Endothelial cell of umbilical vein (primary cell): Measurements from ENCODE around the gene SLC4A5. TPM values are rescaled to one million over a fixed set of nuclear protein-coding genes. Genes with fewer than 3 reads are reported as not detected.

Experiments
- BruUV-seq: library from RNA; stranded (reverse); fragments of 400-500 nt; replicated peaks from 2 replicates; lab custom pipeline; 2021; lab: Mats Ljungman, UMichigan
- CTCF ChIA-PET: fragments of 300-600, 350-600 bp; sonication (Branson Sonifier 250); formaldehyde crosslinking; loops from one replicate; lab custom pipeline; 2021; ENCODE audit warnings: antibody characterized with exemption, inconsistent platforms; lab: Charles Lee
- POLR2A ChIA-PET: fragments of 300-600, 350-600 bp; sonication (Branson Sonifier 250); formaldehyde crosslinking; loops from one replicate; lab custom pipeline; 2021; ENCODE audit warnings: antibody characterized with exemption, inconsistent platforms; lab: Charles Lee
- DNase-seq: peaks from one replicate; pipeline ENCODE4 v3.0.0-alpha.2; 2011; ENCODE audit warnings: low read depth, low spot score
- FAIRE-seq: peaks from 2 replicates; lab custom pipeline; 2011; peaks lifted over from hg19 to GRCh38; lab: Jason Lieb, UNC
- H2AFZ ChIP-seq: 2 replicates; pipeline ENCODE4 v1.6.0; 2012; ENCODE audit warnings: low read depth, low read length, control low read depth, inconsistent platforms
- H3K27ac ChIP-seq: 2 replicates; pipeline ENCODE4 v1.5.1; 2011; ENCODE audit warnings: low read depth, mild to moderate bottlenecking, control low read depth, low read length, moderate library complexity; ENCODE audit not compliant: insufficient read depth
- H3K27me3 ChIP-seq, 2 experiments: 2 replicates each; pipeline versions ENCODE4 v1.6.0 to v1.6.1; 2011; ENCODE audit warnings: low read length in 2 of 2, mixed read lengths in 1 of 2; ENCODE audit not compliant: control insufficient read depth in 2 of 2, insufficient read depth in 2 of 2
- H3K36me3 ChIP-seq, 2 experiments: 2 replicates in 1 of 2; 3 replicates in 1 of 2; pipeline ENCODE4 v1.5.1; 2011; ENCODE audit warnings: low read length in 2 of 2, mild to moderate bottlenecking in 1 of 2, moderate library complexity in 1 of 2; ENCODE audit not compliant: control insufficient read depth in 2 of 2, insufficient read depth in 2 of 2; ENCODE audit errors: extremely low read depth in 1 of 2
- H3K4me1 ChIP-seq: 3 replicates; pipeline ENCODE4 v1.5.1; 2011; ENCODE audit warnings: mild to moderate bottlenecking, low read length; ENCODE audit not compliant: control insufficient read depth, insufficient read depth; ENCODE audit errors: extremely low read depth
- H3K4me2 ChIP-seq: 2 replicates; pipeline ENCODE4 v1.6.1; 2011; ENCODE audit warnings: low read length, control low read depth, mixed read lengths; ENCODE audit not compliant: insufficient read depth
- H3K4me3 ChIP-seq, 3 experiments: fragments of 200-600 bp in 1 of 3; sonication (generic), shearing (Covaris generic) in 1 of 3; replicated peaks in 1 of 3; 2 replicates each; pipeline ENCODE4 v1.5.1; 2011 to 2016; ENCODE audit warnings: control low read depth in 3 of 3, low read length in 3 of 3, mild to moderate bottlenecking in 2 of 3, inconsistent platforms in 1 of 3, low read depth in 1 of 3, moderate library complexity in 1 of 3; ENCODE audit not compliant: insufficient read depth in 1 of 3
- H3K79me2 ChIP-seq: 2 replicates; pipeline ENCODE4 v1.6.0; 2012; ENCODE audit warnings: low read length, inconsistent platforms; ENCODE audit not compliant: control insufficient read depth, insufficient read depth
- H3K9ac ChIP-seq: replicated peaks from 2 replicates; pipeline ENCODE3; 2011; ENCODE audit warnings: low read length, control low read depth; ENCODE audit not compliant: insufficient read depth; ENCODE audit errors: extremely low read depth
- H3K9me1 ChIP-seq: replicated peaks from 3 replicates; pipeline ENCODE4 v1.6.0; 2011; ENCODE audit warnings: mild to moderate bottlenecking, low read length; ENCODE audit not compliant: control insufficient read depth, insufficient read depth; ENCODE audit errors: extremely low read depth
- H3K9me3 ChIP-seq: replicated peaks from 2 replicates; pipeline ENCODE4 v1.5.1; 2012; ENCODE audit warnings: low read length, inconsistent platforms; ENCODE audit not compliant: control insufficient read depth, insufficient read depth
- H4K20me1 ChIP-seq: replicated peaks from 2 replicates; pipeline ENCODE3; 2011; ENCODE audit warnings: mild to moderate bottlenecking, low read length; ENCODE audit not compliant: control insufficient read depth, insufficient read depth; ENCODE audit errors: extremely low read depth
- EZH2 ChIP-seq: IDR thresholded peaks from 2 replicates; pipeline ENCODE4 v1.6.1; 2012; ENCODE audit warnings: borderline replicate concordance, low read depth, mild to moderate bottlenecking, moderate library complexity, low read length, inconsistent platforms; ENCODE audit not compliant: severe bottlenecking
- FOS ChIP-seq: IDR thresholded peaks from 2 replicates; pipeline ENCODE4 v1.6.1; 2011; ENCODE audit warnings: mild to moderate bottlenecking, low read length, moderate library complexity, borderline replicate concordance; ENCODE audit not compliant: insufficient read depth
- GATA2 ChIP-seq: IDR thresholded peaks from 2 replicates; pipeline ENCODE4 v1.7.0; 2011; ENCODE audit warnings: low read depth, mild to moderate bottlenecking, moderate library complexity, mixed read lengths, low read length; ENCODE audit not compliant: insufficient read length, insufficient read depth
- JUN ChIP-seq: IDR thresholded peaks from 2 replicates; pipeline ENCODE4 v1.6.1; 2011; ENCODE audit warnings: borderline replicate concordance, low read depth; ENCODE audit not compliant: insufficient read length, insufficient read depth
- MYC ChIP-seq: IDR thresholded peaks from one replicate; pipeline ENCODE4 v1.6.1; 2011; ENCODE audit warnings: mild to moderate bottlenecking, low read depth, low read length
- POLR2A ChIP-seq: IDR thresholded peaks from 2 replicates; pipeline ENCODE4 v1.6.1; 2012; ENCODE audit warnings: low read depth, mild to moderate bottlenecking, control low read depth, low read length
- POLR2AphosphoS5 ChIP-seq: IDR thresholded peaks from 2 replicates; pipeline ENCODE4 v1.6.1; 2012; ENCODE audit warnings: low read depth, mild to moderate bottlenecking, control low read depth, low read length, moderate library complexity; ENCODE audit not compliant: insufficient read depth
- dilution Hi-C: fragments of 300-500 bp; cut with MboI; formaldehyde crosslinking; loops from one replicate; pipeline ENCODE4 v1.15.0; 2019; ENCODE audit warnings: low sequenced_read_pairs; ENCODE audit not compliant: extremely low pct_ligation_motif_present
- intact Hi-C: fragments of 100-400 bp; cut with micrococcal nuclease; formaldehyde crosslinking; loops from one replicate; pipeline ENCODE4 v1.10.0; 2022
- polyA plus RNA-seq, 4 experiments: library from polyadenylated mRNA; depleted of rRNA in 3 of 4; stranded (reverse) in 3 of 4; unstranded in 1 of 4; fragments of >200 nt; gene quantifications; 2 replicates each; pipeline versions ENCODE4 v1.2.1 to v1.2.3, GENCODE V29; 2011 to 2012; ENCODE audit warnings: missing spikeins in 1 of 4
- total RNA-seq: library from RNA; stranded (reverse); gene quantifications from 2 replicates; pipeline ENCODE4 v1.2.3, GENCODE V29; 2021
- TF ChIP-seq, protein P1 (sequence below): IDR thresholded peaks from 2 replicates; pipeline ENCODE4 v1.6.1; 2011; ENCODE audit not compliant: insufficient read depth, insufficient read length
- TF ChIP-seq, protein P2 (sequence below), 2 donors: IDR thresholded peaks; 1 replicate in 1 of 2; 2 replicates in 1 of 2; pipeline ENCODE4 v1.5.1; 2011; ENCODE audit warnings: low read length in 2 of 2, mild to moderate bottlenecking in 2 of 2, moderate library complexity in 2 of 2, control low read depth in 1 of 2, inconsistent platforms in 1 of 2, low read depth in 1 of 2; ENCODE audit not compliant: insufficient read depth in 1 of 2; ENCODE audit errors: extremely low read depth in 1 of 2

Gene SLC4A5
- total and polyA plus RNA-seq, 2 donors (not counting 3 experiments of a cell fraction or from before 2014, with no cell fraction given), result 0.12 to 0.97 TPM

DNA sequence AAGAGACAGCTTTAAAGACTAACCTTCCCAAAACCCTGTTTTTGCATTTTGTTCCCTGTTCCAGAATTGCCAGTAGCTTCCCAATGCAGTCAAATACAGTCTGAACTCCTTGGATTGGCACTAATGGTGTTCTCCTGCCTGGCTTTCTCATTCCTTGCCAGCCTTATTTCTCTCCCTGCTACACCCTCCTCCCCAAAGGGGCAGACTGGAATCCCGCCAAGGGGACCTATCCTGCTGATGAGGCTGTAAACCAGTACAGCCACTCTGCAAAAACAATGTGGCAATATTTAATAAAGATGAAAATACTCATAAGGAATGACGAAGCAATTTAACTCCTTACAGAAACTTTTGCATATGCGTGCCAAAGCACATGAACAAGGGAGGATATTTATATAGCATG is 4.5 kb upstream of the SLC4A5 start:
- Histone ChIP-seq H2AFZ (no peak overlapping the region), H3K4me1 (no peaks in the 10 kb centered on the region), H3K4me3 (no peak overlapping the region), H3K36me3 (no peaks in the 10 kb centered on the region), H3K4me2 (no peak overlapping the region), H3K9ac (no peak overlapping the region), H4K20me1 (no peaks in the 10 kb centered on the region), H3K79me2 (no peaks in the 10 kb centered on the region), H3K9me1 (peaks cover 2% of the 10 kb centered on the region), H3K27me3 (peaks cover 6% of the 10 kb centered on the region in 2 experiments), H3K9me3 (no peaks in the 10 kb centered on the region), H3K27ac (no peak overlapping the region)
- ChIA-PET CTCF (interaction anchor here (6.9 kb wide), 1 partner anchor 13 kb away, joined by 53 read pairs; no protein-coding TSS in a partner anchor), POLR2A (no interaction called here)
- no peak for DNase-seq
- no peak for FAIRE-seq
- BruUV-seq, result no TSS peak
- no peak for TF ChIP-seq POLR2A
- TF ChIP-seq, protein P1, sequence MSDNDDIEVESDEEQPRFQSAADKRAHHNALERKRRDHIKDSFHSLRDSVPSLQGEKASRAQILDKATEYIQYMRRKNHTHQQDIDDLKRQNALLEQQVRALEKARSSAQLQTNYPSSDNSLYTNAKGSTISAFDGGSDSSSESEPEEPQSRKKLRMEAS, result no peak
- no peak for TF ChIP-seq MYC
- no peak for TF ChIP-seq GATA2
- TF ChIP-seq, protein P2, sequence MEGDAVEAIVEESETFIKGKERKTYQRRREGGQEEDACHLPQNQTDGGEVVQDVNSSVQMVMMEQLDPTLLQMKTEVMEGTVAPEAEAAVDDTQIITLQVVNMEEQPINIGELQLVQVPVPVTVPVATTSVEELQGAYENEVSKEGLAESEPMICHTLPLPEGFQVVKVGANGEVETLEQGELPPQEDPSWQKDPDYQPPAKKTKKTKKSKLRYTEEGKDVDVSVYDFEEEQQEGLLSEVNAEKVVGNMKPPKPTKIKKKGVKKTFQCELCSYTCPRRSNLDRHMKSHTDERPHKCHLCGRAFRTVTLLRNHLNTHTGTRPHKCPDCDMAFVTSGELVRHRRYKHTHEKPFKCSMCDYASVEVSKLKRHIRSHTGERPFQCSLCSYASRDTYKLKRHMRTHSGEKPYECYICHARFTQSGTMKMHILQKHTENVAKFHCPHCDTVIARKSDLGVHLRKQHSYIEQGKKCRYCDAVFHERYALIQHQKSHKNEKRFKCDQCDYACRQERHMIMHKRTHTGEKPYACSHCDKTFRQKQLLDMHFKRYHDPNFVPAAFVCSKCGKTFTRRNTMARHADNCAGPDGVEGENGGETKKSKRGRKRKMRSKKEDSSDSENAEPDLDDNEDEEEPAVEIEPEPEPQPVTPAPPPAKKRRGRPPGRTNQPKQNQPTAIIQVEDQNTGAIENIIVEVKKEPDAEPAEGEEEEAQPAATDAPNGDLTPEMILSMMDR (IDR thresholded peaks at IDR 0.05; ENCODE audit: extremely low read depth in 1 of 2, insufficient read depth in 1 of 2, low read depth in 1 of 2, low read length in 2 of 2), result no peak
- no peak for TF ChIP-seq EZH2
- no peak for TF ChIP-seq JUN
- TF ChIP-seq POLR2AphosphoS5, result no peak
- TF ChIP-seq FOS, result no peak
- dilution Hi-C loops (no loop called here), intact Hi-C loops (no loop called here)
